GOT3 (cell line): ENCODE results near the gene ZNF474.

Experiments used
- DNase-seq: peaks from one replicate; lab custom pipeline; 2025; ENCODE audit warnings: mixed read lengths; lab: John Stamatoyannopoulos, UW

Gene ZNF474

DNA sequence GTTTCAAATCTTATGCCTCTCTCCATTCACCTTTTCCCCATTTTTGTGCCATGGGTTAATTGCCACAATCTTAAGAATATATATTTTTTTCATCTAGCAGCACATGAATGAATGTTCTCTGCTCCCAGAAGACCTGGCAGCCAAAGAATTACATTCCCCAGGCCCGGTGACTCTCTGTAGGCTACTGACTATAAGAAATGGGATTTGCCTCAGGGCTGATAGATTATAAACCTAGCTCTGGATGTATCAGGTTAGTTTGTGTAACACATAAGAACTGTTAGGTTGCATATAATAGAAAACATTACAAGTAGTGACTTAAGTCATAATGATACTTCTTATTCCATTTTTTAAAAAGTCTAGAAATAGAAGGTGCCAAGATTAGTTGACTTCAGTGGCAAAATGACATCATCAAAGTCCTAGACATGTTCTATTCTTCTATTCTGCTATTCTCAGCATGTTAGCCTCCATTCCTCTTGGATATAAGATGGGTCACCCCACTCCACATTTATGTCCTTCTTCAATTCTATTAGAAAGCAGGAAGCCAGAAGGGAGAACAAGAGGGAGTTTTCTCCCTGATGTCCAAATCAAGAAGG lies 10.9 kb upstream of the ZNF474 start:
- DNase-seq, result no peak

GRCh38 chr5:122119205-122119604 lies 10.1 kb upstream of the ZNF474 start:
- no peak for DNase-seq

DNA sequence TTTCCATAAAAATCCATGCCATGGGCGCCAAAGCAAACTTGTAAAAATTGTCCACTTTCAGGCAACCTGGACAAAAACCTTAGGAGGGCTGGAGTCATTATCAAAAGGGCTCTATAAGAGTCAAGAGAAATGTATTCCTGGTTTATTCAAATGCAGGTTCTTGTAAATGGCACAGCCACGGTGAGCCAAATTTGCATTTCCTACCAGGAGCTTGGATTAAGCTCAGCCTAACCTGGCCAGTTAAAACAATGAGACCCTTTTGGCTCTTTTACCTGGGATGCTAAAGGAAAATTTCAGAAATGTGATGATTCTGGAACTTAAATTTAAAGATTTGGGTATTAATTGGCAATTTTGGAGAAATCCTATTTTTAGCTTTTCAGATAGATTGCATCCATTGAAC lies 8.9 kb upstream of the ZNF474 start:
- DNase-seq, result no peak

- DNase-seq, result no peak
These were observed 8.4 kb upstream of the ZNF474 start for GRCh38 chr5:122120957-122121356.

- no peak for DNase-seq
These were observed 7.6 kb upstream of the ZNF474 start for GRCh38 chr5:122121479-122122465.

DNA sequence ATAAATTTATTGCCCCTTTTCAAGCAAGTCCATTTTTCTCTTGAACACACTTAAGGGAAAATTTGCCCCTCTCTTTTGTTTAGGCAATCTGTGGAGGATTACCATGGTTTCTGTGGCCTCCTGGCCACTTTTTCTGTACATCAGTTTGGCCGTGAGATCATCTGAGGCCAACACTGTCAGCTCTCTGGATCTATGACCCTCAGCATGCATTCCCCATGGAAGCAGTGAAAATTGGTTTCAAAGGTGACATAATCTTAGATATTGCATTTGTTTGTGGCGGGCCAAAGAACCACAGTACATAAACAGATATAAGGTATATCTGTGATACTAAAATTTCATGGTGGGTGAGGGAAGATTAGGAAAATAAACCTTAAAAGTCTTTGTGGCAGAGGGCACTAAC lies 4.6 kb upstream of the ZNF474 start:
- no peak for DNase-seq

DNA sequence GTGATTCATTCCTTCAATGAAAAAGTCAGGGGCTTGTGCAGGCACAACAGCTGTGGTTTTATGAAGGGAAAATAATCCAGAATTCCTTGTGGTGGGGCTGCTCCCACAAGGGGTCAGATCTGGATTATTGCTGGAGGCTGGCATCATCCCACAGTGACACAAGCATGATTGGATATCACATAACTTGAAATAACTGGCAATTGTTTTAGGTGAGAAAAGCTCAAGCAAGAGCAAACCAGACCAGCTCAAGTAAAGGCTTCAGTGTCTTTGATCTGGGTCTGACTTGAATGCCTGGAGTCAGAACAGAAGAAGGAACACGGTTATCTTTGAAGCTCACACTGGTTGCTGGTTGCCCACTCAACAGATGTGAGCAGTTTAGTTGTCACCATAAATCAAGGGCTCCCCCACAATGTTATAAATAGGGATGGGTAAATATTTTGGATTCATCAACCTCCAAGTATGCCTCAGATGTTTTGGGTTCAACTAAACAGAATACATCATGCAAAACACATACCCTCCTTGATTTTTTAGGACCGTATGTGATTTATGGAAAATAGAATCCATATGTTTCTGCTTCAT lies 3.1 kb upstream of the ZNF474 start:
- DNase-seq, result no peak

DNA sequence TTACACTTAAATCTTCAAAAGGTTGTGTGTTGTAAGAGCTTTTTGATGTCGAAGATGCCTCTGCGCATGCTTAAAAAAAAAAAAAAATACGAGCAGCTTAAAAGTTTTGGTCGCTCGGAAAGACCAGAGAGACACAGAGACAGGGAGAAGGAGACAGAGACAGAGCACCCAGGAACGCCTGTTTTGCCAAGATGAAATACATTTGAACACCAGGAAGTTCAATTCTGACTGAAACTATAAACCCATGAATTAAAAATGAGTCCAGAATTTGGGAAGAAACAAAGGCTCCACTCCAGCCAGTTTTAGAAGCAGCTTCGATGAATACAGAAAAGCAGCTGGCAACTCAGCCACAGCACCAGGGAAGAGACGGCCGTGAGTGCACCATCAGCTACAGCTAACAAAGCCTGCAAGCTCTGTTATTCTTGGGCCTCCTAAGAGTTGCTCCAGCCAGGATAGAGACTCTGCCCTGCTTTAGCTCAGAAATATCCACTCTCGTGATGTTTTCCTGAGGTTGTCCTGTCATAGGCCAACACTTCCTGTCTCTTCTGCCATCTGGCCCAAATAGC lies 2.5 kb upstream of the ZNF474 start:
- DNase-seq, result no peak

- DNase-seq, result no peak
These were observed 806 bp downstream of the ZNF474 start for GRCh38 chr5:122130152-122130551.

DNA sequence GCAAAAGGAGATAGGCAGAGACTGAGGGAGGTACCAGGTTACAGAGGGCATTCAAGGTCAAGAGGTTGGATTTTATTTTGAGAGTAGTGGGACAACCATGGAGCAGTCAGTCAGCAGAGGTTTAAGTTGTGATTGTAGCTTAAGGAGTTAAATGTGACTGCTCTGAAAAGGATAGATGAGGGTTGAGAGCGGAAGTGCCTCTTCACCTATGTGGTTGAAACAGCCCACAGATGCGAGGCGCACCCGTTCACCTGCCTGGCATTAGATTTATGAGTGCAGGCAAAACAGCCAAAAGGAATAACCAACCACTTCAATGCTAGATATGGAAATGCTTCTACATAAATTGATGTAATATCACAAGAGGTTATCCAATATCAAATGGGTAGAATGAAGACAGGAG lies 8.4 kb downstream of the ZNF474 start:
- no peak for DNase-seq

- no peak for DNase-seq
These were observed 9.0 kb downstream of the ZNF474 start for GRCh38 chr5:122138356-122138755.

- DNase-seq, result no peak
These were observed 11.6 kb downstream of the ZNF474 start for GRCh38 chr5:122140900-122141299.

DNA sequence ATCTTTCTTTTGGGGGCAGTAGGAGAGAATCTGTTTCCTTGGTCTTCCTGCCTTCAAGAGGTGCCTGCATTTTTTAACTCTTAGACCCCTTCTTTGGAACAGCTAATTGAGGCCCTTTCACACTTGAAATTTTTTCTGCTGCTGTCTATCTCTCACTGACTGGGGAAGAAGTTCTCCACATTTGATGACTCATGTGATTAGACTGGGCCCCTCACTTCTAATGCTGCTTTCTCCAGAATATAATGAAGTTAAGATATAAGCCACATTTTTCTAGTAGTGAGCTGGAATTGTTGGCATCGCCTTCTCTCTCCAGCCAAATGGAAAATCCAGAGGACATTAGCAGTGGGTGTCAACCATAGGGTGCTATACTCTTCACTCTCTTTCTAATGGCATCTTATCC lies 12.4 kb downstream of the ZNF474 start:
- DNase-seq, result no peak

DNA sequence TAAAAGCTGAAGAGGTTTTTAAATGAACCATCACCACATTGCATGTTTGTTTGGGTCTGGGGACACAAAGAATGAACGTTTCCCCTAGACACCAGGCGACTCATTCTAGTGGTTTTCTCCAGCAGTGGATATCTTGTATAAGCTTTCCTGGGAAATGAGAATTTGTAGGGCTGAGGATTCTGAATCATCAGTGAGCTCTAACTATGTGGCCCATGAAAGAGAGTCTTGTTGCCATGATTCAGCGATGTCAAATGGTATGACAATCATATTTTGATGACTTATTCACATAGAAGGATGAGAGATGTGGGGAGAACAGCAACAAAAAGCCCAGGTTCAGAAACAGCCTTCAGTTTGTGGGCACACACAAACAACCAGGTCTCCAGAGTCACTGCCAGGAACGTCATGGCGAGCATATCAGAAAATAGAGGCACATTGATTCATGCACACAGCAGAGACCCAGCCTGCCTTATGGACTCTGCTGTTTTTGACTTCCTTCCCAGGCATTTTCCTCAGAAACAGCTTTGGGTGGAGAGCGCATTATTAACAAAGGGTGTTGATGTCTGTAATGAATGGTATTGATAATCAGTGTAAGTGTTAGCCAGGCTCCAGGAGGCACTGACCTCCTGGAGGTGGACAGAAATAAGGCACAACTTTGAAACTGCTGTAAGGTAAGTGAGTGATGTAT lies 13.3 kb downstream of the ZNF474 start:
- DNase-seq, result no peak

DNA sequence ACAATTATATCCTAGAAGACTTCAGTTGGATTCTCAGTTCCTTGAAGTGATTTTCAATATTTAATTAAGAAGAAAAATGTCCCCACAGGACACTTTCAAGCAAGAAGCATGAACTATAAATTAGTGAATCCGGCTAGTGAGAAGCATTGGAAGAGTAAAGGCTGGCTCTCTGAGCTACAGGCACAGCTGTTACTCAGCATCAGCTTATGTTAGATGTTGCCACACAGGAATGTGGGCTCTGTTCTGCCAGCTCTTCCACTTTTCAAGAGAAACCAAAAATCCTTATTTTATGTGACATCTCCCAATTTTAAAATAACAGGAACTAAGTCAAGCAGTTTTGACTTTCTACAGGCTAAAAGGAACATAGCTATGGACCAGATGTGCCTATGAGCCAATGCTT lies 14.9 kb downstream of the ZNF474 start:
- no peak for DNase-seq

- no peak for DNase-seq
These were observed 16.6 kb downstream of the ZNF474 start for GRCh38 chr5:122145906-122146305.

DNA sequence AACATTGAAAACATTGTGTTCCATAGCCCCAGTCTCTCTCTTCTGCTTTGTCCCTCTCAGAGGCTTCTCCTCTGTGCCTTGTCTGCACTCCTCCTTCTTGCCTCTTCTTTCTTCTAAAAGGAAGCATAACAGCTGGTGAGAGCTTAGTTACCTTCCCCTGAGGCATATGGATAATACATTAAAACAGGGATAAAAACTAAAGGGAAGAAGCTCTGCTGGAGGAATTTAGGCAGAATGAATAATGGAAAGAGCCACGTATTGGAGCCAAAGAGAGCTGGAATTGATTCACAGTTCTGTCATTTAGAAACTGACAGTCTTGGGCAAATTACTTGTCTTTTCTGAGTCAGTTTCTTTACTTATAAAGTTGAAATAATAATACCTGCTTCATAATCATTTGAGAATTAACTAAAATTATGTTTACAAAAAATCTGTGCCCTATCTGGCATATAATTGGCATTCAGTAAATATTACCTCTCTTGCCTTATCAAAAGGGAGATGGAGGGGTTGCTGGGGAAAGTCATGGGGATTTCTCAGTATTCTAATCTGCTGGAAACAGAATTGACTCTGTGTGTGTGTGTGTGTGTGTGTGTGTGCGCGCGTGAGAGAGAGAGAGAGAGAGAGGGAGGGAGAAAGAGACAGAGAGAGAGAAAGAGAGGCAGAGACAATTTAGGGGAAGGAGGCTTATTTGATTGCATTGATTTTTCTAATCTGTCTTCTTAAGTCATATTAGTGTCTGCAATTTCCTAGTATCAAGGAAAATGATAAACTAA lies 20.2 kb downstream of the ZNF474 start:
- no peak for DNase-seq

- DNase-seq, result no peak
These were observed 20.9 kb downstream of the ZNF474 start for GRCh38 chr5:122150215-122150614.

DNA sequence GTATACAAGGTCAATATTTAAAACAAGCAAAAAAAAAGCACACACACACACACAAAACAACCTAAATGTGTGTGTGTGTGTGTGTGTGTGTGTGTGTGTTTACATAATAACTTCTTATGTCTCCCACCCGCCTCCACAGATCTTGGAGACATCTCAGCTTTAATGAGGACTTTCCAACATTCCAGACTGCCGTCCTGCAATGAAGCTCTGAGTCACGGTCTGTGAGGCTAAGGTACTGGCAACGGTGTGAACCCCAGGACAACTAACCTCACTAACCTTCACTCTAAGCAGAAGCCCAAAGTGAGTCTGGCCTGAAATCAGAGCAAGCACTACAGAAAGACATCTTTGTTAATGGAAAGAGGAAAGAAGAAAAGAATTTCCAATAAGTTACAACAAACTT lies 22.3 kb downstream of the ZNF474 start:
- DNase-seq, result no peak

GRCh38 chr5:122152266-122152900 lies 23.0 kb downstream of the ZNF474 start:
- DNase-seq, result no peak

DNA sequence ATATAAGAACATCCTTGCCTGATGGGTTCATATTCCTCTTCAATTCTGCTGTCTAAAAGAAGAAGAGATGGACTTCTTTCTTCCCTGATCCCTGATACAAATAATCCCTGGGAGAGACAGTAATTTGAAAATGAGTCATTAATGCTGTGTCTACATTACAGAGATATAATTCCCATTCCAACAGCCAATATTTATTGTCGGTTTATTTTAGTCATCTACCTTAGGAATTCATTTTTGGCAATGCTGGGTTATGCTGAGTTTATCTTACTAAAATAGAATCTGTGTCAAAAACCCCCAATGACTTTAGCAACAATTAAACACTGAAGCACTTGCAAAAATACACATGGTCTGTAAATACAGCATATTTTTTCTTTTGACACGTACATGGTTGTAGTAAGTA lies 23.9 kb downstream of the ZNF474 start:
- no peak for DNase-seq
